H9 (cell line): Measurements from ENCODE around the gene RALGPS2. TPM values are rescaled to one million over a fixed set of nuclear protein-coding genes. Genes with fewer than 3 reads are reported as not detected.

Source experiments
- DNase-seq: peaks from one replicate; pipeline ENCODE4 v3.0.0-alpha.2; 2017
- H2AFZ ChIP-seq: one replicate; pipeline ENCODE4 v1.6.1; 2013; ENCODE audit warnings: mild to moderate bottlenecking, low read length, control low read depth, moderate library complexity
- H2AK5ac ChIP-seq: 2 replicates; pipeline ENCODE4 v1.6.1; 2013; ENCODE audit warnings: low read length, control low read depth, mixed read lengths; ENCODE audit not compliant: insufficient read length
- H2BK120ac ChIP-seq: one replicate; pipeline ENCODE4 v1.6.1; 2013; ENCODE audit warnings: low read depth, mild to moderate bottlenecking, low read length, control low read depth, inconsistent platforms; ENCODE audit not compliant: poor library complexity, severe bottlenecking
- H2BK12ac ChIP-seq: 2 replicates; pipeline ENCODE4 v1.6.1; 2013; ENCODE audit warnings: low read length, control low read depth, mixed read lengths, low read depth; ENCODE audit not compliant: insufficient read length
- H2BK15ac ChIP-seq: 2 replicates; pipeline ENCODE4 v1.6.1; 2013; ENCODE audit warnings: low read depth, low read length, control low read depth
- H2BK20ac ChIP-seq: one replicate; pipeline ENCODE4 v1.6.1; 2013; ENCODE audit warnings: low read depth, mild to moderate bottlenecking, low read length, control low read depth, inconsistent platforms; ENCODE audit not compliant: poor library complexity, severe bottlenecking
- H2BK5ac ChIP-seq: 2 replicates; pipeline ENCODE4 v1.6.1; 2013; ENCODE audit warnings: low read length, control low read depth, mixed read lengths; ENCODE audit not compliant: insufficient read length
- H3K14ac ChIP-seq: 2 replicates; pipeline ENCODE4 v1.6.1; 2013; ENCODE audit warnings: low read length, control low read depth; ENCODE audit not compliant: insufficient read depth
- H3K18ac ChIP-seq: 2 replicates; pipeline ENCODE4 v1.6.1; 2013; ENCODE audit warnings: low read depth, mild to moderate bottlenecking, mixed read lengths, low read length, control low read depth; ENCODE audit not compliant: insufficient read length
- H3K23ac ChIP-seq: 2 replicates; pipeline ENCODE4 v1.6.1; 2013; ENCODE audit warnings: low read length, control low read depth, mixed read lengths, low read depth; ENCODE audit not compliant: insufficient read length
- H3K23me2 ChIP-seq: 2 replicates; pipeline ENCODE4 v1.6.1; 2013; ENCODE audit warnings: low read depth, mild to moderate bottlenecking, mixed read lengths, low read length, control low read depth; ENCODE audit not compliant: insufficient read length, poor library complexity, severe bottlenecking
- H3K27ac ChIP-seq: 2 replicates; pipeline ENCODE4 v1.5.1; 2013; ENCODE audit warnings: low read length, control low read depth, mixed read lengths, low read depth; ENCODE audit not compliant: insufficient read length
- H3K27me3 ChIP-seq: 2 replicates; pipeline ENCODE4 v1.6.1; 2013; ENCODE audit warnings: low read length, control low read depth, inconsistent platforms; ENCODE audit not compliant: insufficient read depth
- H3K4ac ChIP-seq: 2 replicates; pipeline ENCODE4 v1.6.1; 2013; ENCODE audit warnings: low read depth, mild to moderate bottlenecking, control low read depth, inconsistent platforms, low read length, moderate library complexity
- H3K4me1 ChIP-seq: 2 replicates; pipeline ENCODE4 v1.6.1; 2013; ENCODE audit warnings: low read length, control low read depth, inconsistent platforms; ENCODE audit not compliant: insufficient read depth
- H3K4me2 ChIP-seq: 2 replicates; pipeline ENCODE4 v1.6.1; 2013; ENCODE audit warnings: low read length, control low read depth, mixed read lengths; ENCODE audit not compliant: insufficient read length, insufficient read depth
- H3K56ac ChIP-seq: 2 replicates; pipeline ENCODE4 v1.6.1; 2013; ENCODE audit warnings: low read depth, mild to moderate bottlenecking, mixed read lengths, low read length, control low read depth; ENCODE audit not compliant: insufficient read length
- H3K79me1 ChIP-seq: 2 replicates; pipeline ENCODE4 v1.6.1; 2013; ENCODE audit warnings: low read depth, mild to moderate bottlenecking, moderate library complexity, low read length, control low read depth, inconsistent platforms; ENCODE audit not compliant: insufficient read depth, poor library complexity, severe bottlenecking
- H3K79me2 ChIP-seq: 2 replicates; pipeline ENCODE4 v1.6.1; 2013; ENCODE audit warnings: low read length, control low read depth, inconsistent platforms; ENCODE audit not compliant: insufficient read depth
- H3K9ac ChIP-seq: 2 replicates; pipeline ENCODE4 v1.6.1; 2013; ENCODE audit warnings: low read length, control low read depth, mixed read lengths; ENCODE audit not compliant: insufficient read length; ENCODE audit errors: extremely low read depth
- H3K9me3 ChIP-seq: one replicate; pipeline ENCODE4 v1.6.1; 2013; ENCODE audit warnings: low read depth, low read length, inconsistent platforms; ENCODE audit not compliant: control insufficient read depth
- H3T11ph ChIP-seq: one replicate; pipeline ENCODE4 v1.6.1; 2013; ENCODE audit warnings: mild to moderate bottlenecking, low read length, control low read depth, inconsistent platforms
- H4K20me1 ChIP-seq: one replicate; pipeline ENCODE4 v1.6.1; 2013; ENCODE audit not compliant: control insufficient read depth, insufficient read length, insufficient read depth
- H4K5ac ChIP-seq: 2 replicates; pipeline ENCODE4 v1.6.1; 2013; ENCODE audit warnings: low read depth, mild to moderate bottlenecking, mixed read lengths, low read length, control low read depth; ENCODE audit not compliant: insufficient read length
- H4K8ac ChIP-seq: replicated peaks from 2 replicates; pipeline ENCODE4 v1.6.1; 2013; ENCODE audit warnings: low read length, control low read depth, mixed read lengths, low read depth; ENCODE audit not compliant: insufficient read length
- H4K91ac ChIP-seq: 2 replicates; pipeline ENCODE4 v1.6.1; 2013; ENCODE audit warnings: low read depth, mild to moderate bottlenecking, moderate library complexity, mixed read lengths, low read length, control low read depth; ENCODE audit not compliant: insufficient read length
- H3K27ac Mint-ChIP-seq, 3 experiments: 2 replicates in 2 of 3; 3 replicates in 1 of 3; pipeline ENCODE4 v1.8.0; 2020 to 2021; ENCODE audit warnings: mixed read lengths in 3 of 3, mild to moderate bottlenecking in 1 of 3, moderate library complexity in 1 of 3
- H3K27me3 Mint-ChIP-seq: 2 replicates; pipeline ENCODE4 v1.8.0; 2021; ENCODE audit warnings: low read depth, mild to moderate bottlenecking, moderate library complexity, mixed read lengths
- H3K36me3 Mint-ChIP-seq, 3 experiments: 2 replicates in 2 of 3; 3 replicates in 1 of 3; pipeline ENCODE4 v1.8.0; 2020 to 2021; ENCODE audit warnings: low read depth in 3 of 3, mixed read lengths in 3 of 3; ENCODE audit not compliant: insufficient read depth in 1 of 3
- H3K4me1 Mint-ChIP-seq, 2 experiments: 2 replicates each; pipeline ENCODE4 v1.8.0; 2020; ENCODE audit warnings: mixed read lengths in 2 of 2
- H3K4me3 Mint-ChIP-seq, 2 experiments: 2 replicates in 1 of 2; 3 replicates in 1 of 2; pipeline ENCODE4 v1.8.0; 2020 to 2021; ENCODE audit warnings: mild to moderate bottlenecking in 2 of 2, mixed read lengths in 2 of 2, moderate library complexity in 1 of 2
- H3K9me3 Mint-ChIP-seq, 2 experiments: 2 replicates in 1 of 2; 3 replicates in 1 of 2; pipeline ENCODE4 v1.8.0; 2020; ENCODE audit warnings: mild to moderate bottlenecking in 2 of 2, mixed read lengths in 2 of 2, moderate library complexity in 1 of 2
- WGBS: extraction: QIAGEN DNeasy Blood & Tissue Kit; methylation state at CpG from one replicate; pipeline ENCODE4 v1.1.7; 2013; ENCODE audit warnings: missing lambda C conversion rate, low lambda C conversion rate, mixed read lengths; ENCODE audit not compliant: insufficient read length; ENCODE audit errors: extremely low coverage; 5-methylcytosine and 5-hydroxymethylcytosine counted together
- total RNA-seq: library from RNA; stranded (reverse); gene quantifications from 2 replicates; pipeline ENCODE4 v1.2.1, GENCODE V29; 2021
- TF ChIP-seq, protein P1 (sequence below): fragments of 200-600 bp; sonication (generic); conservative IDR thresholded peaks from 3 replicates; pipeline ENCODE4 v1.8.0; 2021; ENCODE audit warnings: antibody characterized with exemption, mild to moderate bottlenecking

RALGPS2 gene
- total RNA-seq, 1 experiment from 2014 or later: 32.6 TPM

DNA sequence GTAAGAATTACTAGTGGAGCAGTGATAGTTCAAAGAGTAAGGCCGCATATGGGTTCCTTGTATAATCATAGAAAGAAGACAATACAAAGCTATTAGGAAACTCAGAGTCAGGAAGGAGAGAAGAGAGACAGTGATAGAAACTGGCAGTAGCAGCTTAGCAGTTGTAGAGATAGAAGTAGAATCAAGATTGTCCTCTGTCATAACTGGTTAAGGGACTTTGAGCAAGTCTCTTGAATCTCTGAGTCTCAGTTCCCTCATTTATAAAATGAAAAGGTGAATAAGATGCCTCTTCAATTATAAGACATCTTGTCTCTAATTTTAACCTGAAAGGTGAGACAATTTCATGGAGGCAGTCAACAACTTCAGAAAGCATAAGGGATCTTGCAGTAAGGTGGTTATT, 6.5 kb upstream of the RALGPS2 start:
- no peak overlapping the region for H3K27ac ChIP-seq
- no peaks in the 10 kb centered on the region for H4K20me1 ChIP-seq
- no peaks in the 10 kb centered on the region for H3K27me3 ChIP-seq
- H2BK120ac ChIP-seq: no peak overlapping the region
- no peaks in the 10 kb centered on the region; the same call in 1 of the 2 replicates for H3K79me2 ChIP-seq
- TF ChIP-seq, protein P1, sequence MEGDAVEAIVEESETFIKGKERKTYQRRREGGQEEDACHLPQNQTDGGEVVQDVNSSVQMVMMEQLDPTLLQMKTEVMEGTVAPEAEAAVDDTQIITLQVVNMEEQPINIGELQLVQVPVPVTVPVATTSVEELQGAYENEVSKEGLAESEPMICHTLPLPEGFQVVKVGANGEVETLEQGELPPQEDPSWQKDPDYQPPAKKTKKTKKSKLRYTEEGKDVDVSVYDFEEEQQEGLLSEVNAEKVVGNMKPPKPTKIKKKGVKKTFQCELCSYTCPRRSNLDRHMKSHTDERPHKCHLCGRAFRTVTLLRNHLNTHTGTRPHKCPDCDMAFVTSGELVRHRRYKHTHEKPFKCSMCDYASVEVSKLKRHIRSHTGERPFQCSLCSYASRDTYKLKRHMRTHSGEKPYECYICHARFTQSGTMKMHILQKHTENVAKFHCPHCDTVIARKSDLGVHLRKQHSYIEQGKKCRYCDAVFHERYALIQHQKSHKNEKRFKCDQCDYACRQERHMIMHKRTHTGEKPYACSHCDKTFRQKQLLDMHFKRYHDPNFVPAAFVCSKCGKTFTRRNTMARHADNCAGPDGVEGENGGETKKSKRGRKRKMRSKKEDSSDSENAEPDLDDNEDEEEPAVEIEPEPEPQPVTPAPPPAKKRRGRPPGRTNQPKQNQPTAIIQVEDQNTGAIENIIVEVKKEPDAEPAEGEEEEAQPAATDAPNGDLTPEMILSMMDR: no peak
- no CpG with 5 or more reads among the region's 1 CpG for WGBS
- H3K4me3 Mint-ChIP-seq: no peak overlapping the region
- H2BK5ac ChIP-seq: no peak overlapping the region
- H3K4me1 ChIP-seq: no peaks in the 10 kb centered on the region; the same call in 1 of the 2 replicates
- H3T11ph ChIP-seq: no peak overlapping the region
- H3K9me3 Mint-ChIP-seq: no peaks in the 10 kb centered on the region
- H3K9me3 ChIP-seq: no peaks in the 10 kb centered on the region
- no peaks in the 10 kb centered on the region for H3K79me1 ChIP-seq
- peaks cover 3 to 4% of the 10 kb centered on the region in 2 experiments; a peak in 3 of 4 replicates for H3K4me1 Mint-ChIP-seq
- H4K91ac ChIP-seq: no peak overlapping the region
- no peak overlapping the region for H3K27ac Mint-ChIP-seq
- no peaks in the 10 kb centered on the region for H3K36me3 Mint-ChIP-seq
- no peak overlapping the region for H2BK20ac ChIP-seq
- no peak overlapping the region for H2BK15ac ChIP-seq
- no peak overlapping the region for H3K23ac ChIP-seq
- H3K9ac ChIP-seq: no peak overlapping the region
- no peak overlapping the region for H2AFZ ChIP-seq
- H4K5ac ChIP-seq: no peak overlapping the region
- H3K56ac ChIP-seq: no peak overlapping the region
- no peak overlapping the region for H2BK12ac ChIP-seq
- DNase-seq: no peak
- H2AK5ac ChIP-seq: no peak overlapping the region
- no peak overlapping the region for H3K4ac ChIP-seq
- H3K4me2 ChIP-seq: no peak overlapping the region
- H3K23me2 ChIP-seq: no peaks in the 10 kb centered on the region
- no peak overlapping the region for H3K18ac ChIP-seq
- H3K27me3 Mint-ChIP-seq: no peaks in the 10 kb centered on the region; the same call in 1 of the 2 replicates
- no peak overlapping the region for H3K14ac ChIP-seq
- no peak overlapping the region for H4K8ac ChIP-seq
